Psoas muscle (tissue), 8 donors: Measurements from ENCODE around the gene LPCAT1. TPM values are rescaled to one million over a fixed set of nuclear protein-coding genes. Genes with fewer than 3 reads are reported as not detected.
"Not testable (repeated sequence)": the region's sequence is repeated elsewhere in the genome, so short reads cannot be mapped to it uniquely, and the experiment has no call there.

Experiments
- ATAC-seq, 4 donors: fragments of 200-7000 bp; cut with Tn5 transposase; one replicate each; pipeline ENCODE4 v1.9.1; 2020; ENCODE audit warnings: moderate library complexity in 3 of 4, mild to moderate bottlenecking in 2 of 4
- DNase-seq, 2 donors: peaks; one replicate each; pipeline ENCODE4 v3.0.0-alpha.2; 2020
- H3K27ac ChIP-seq: fragments of 200-600 bp; one replicate; pipeline ENCODE4 v1.8.0; 2022
- H3K27me3 ChIP-seq, 3 donors: fragments of 200-600 bp in 1 of 3; one replicate each; pipeline versions ENCODE4 v1.6.1 to v1.8.0; 2013 to 2022; ENCODE audit warnings: low read length in 2 of 3, mild to moderate bottlenecking in 2 of 3, moderate library complexity in 1 of 3; ENCODE audit not compliant: insufficient read depth in 3 of 3
- H3K36me3 ChIP-seq, 2 donors: fragments of 200-600 bp in 1 of 2; one replicate each; pipeline versions ENCODE4 v1.6.1 to v1.8.0; 2013 to 2022; ENCODE audit warnings: low read depth in 1 of 2, mild to moderate bottlenecking in 1 of 2, moderate library complexity in 1 of 2; ENCODE audit not compliant: insufficient read depth in 1 of 2
- H3K4me1 ChIP-seq: fragments of 200-600 bp; one replicate; pipeline ENCODE4 v1.8.0; 2022
- H3K4me3 ChIP-seq: fragments of 200-600 bp; one replicate; pipeline ENCODE4 v1.8.0; 2022; ENCODE audit warnings: mild to moderate bottlenecking
- H3K9me3 ChIP-seq: fragments of 200-600 bp; one replicate; pipeline ENCODE4 v1.8.0; 2022
- CTCF ChIP-seq: fragments of 200-600 bp; IDR thresholded peaks from one replicate; pipeline ENCODE4 v1.8.0; 2022; ENCODE audit warnings: antibody characterized with exemption
- WGBS, 3 donors: extraction: QIAGEN DNeasy Blood & Tissue Kit; methylation state at CpG; one replicate each; pipeline versions ENCODE4 v1.1.6 to v1.1.7; 2013; 5-methylcytosine and 5-hydroxymethylcytosine counted together
- intact Hi-C, 2 donors: fragments of 100-400 bp; cut with DNase I; formaldehyde crosslinking; loops; one replicate each; pipeline versions ENCODE4 v1.11.0 to v1.14.2; 2022
- long read RNA-seq, 2 donors: library from polyadenylated mRNA; unstranded; transcript quantifications; one replicate each; pipeline ENCODE4 v2.0.0, GENCODE V29; 2021
- polyA plus RNA-seq, 3 donors: library from polyadenylated mRNA; stranded (reverse); fragments of 200-250 nt; gene quantifications; one replicate each; pipeline ENCODE4 v1.2.3, GENCODE V29; 2013
- total RNA-seq, 4 donors: library from RNA; stranded (reverse); fragmentation: NEBNext Ultra II Directional in 2 of 4; extraction: Animal tissue kit (Norgen Biotek cat#: 25700) in 2 of 4; gene quantifications; one replicate each; pipeline versions ENCODE4 v1.2.1 to v1.2.4, GENCODE V29; 2021 to 2023
- donor health status: healthy with polysubstance abuse.
- donor health status: DM: no; HTN: no; CAD: no; lungs with moderate emphysema.
- donor health status: Bipolar disorder and iron deficiency.
- donor health status: healthy.
- donor health status: DM: yes; HTN: yes; CAD: no.
- donor health status: DM: no; HTN: no; CAD: no.
- donor health status: DM: no; HTN: no; CAD: no.
- donor health status: DM: yes; HTN: yes; CAD: no.

Gene LPCAT1
- total RNA-seq (1 to 10 TPM; 4.7 to 6.2 (median 6.1) TPM), polyA plus RNA-seq (1 to 10 TPM; 2.4 to 4.2 (median 3.4) TPM)
- long read RNA-seq, donor 1, partial matches to known transcripts = 2 of 8 reads
- long read RNA-seq, donor 1, other reads (novel, unspliced or antisense) = 3 of 8 reads
- long read RNA-seq, donor 2, transcript LPCAT1-201 (14 exons, 3,966 nt) = major isoform, 7 of 11 reads
- long read RNA-seq, donor 2, partial matches to known transcripts = 3 of 11 reads
- long read RNA-seq, donor 2, other reads (novel, unspliced or antisense) = 1 of 11 reads

GRCh38 chr5:1523793-1524480, at the start of gene LPCAT1:
LPCAT1 (minus strand) TSS chr5:1523960; CDS start chr5:1523844, 116 bp downstream.
- peak; percentile 88 to 97 (median 94) for ATAC-seq
- 2 to 5% (median 3%) methylated on average over 29 to 85 of the region's 85 CpGs for WGBS, 3 donors

GRCh38 chr5:1571875-1572274, 48.1 kb upstream of the LPCAT1 start:
- DNase-seq, ATAC-seq, H3K9me3 ChIP-seq, intact Hi-C loops, H3K27ac ChIP-seq, H3K4me3 ChIP-seq, H3K27me3 ChIP-seq: not testable (repeated sequence)
- peaks cover 15% of the 10 kb centered on the region for H3K4me1 ChIP-seq
- WGBS, 3 donors = 87 to 94% (median 89%) methylated on average over 7 of the region's 7 CpGs
- peaks cover 0 to 10% of the 10 kb centered on the region in 2 donors for H3K36me3 ChIP-seq

More at GRCh38 chr5:1523793-1524480, at the start of gene LPCAT1:
- H3K4me1 ChIP-seq = no peaks in the 10 kb centered on the region
- DNase-seq = peak; percentile 84 to 89
- no peaks in the 10 kb centered on the region for H3K36me3 ChIP-seq
- peak within 1 kb of the TSS; percentile 85 for H3K27ac ChIP-seq
- intact Hi-C loops = loop anchor here in 1 of 2 donors (10.0 kb wide), 1 partner anchor 179 kb away; the partner anchor contains the start of gene CLPTM1L
- peak within 1 kb of the TSS; percentile 87 for H3K4me3 ChIP-seq
- peaks cover 0 to 3% (median 0%) of the 10 kb centered on the region in 3 donors for H3K27me3 ChIP-seq
- TF ChIP-seq CTCF = peak; percentile 28
- H3K9me3 ChIP-seq = no peaks in the 10 kb centered on the region

- Histone ChIP-seq H3K27me3 (no peaks in the 10 kb centered on the region), H3K27ac (no peak overlapping the region), H3K4me3 (no peak overlapping the region), H3K36me3 (peaks cover 0 to 10% of the 10 kb centered on the region in 2 donors), H3K4me1 (peaks cover 23% of the 10 kb centered on the region), H3K9me3 (no peaks in the 10 kb centered on the region)
- 98 to 99% (median 99%) methylated on average over 10 of the region's 10 CpGs for WGBS, 3 donors
- intact Hi-C loops = no loop called here
- ATAC-seq = no peak
- no peak for TF ChIP-seq CTCF
- no peak for DNase-seq
These were observed 47.2 kb upstream of the LPCAT1 start for GRCh38 chr5:1570975-1571374.

GRCh38 chr5:1568201-1568979, 44.6 kb upstream of the LPCAT1 start:
- no peak for TF ChIP-seq CTCF
- Histone ChIP-seq H3K36me3 (peaks cover 0 to 10% of the 10 kb centered on the region in 2 donors), H3K9me3 (no peaks in the 10 kb centered on the region), H3K4me3 (no peak overlapping the region), H3K27ac (peak overlapping the region; percentile 78), H3K4me1 (peaks cover 31% of the 10 kb centered on the region), H3K27me3 (peaks cover 0 to 3% (median 0%) of the 10 kb centered on the region in 3 donors)
- DNase-seq (no peak), ATAC-seq (peak in 3 of 4 donors; percentile 61 to 73 (median 70))
- intact Hi-C loops = no loop called here
- WGBS, 3 donors = 32 to 50% (median 42%) methylated on average over 12 of the region's 12 CpGs

GRCh38 chr5:1567527-1568200, 43.9 kb upstream of the LPCAT1 start:
- H3K27me3 ChIP-seq, H3K9me3 ChIP-seq, H3K36me3 ChIP-seq, ATAC-seq, intact Hi-C loops, H3K4me3 ChIP-seq, DNase-seq: not testable (repeated sequence)
- peak overlapping the region; percentile 78 for H3K27ac ChIP-seq
- peaks cover 31% of the 10 kb centered on the region for H3K4me1 ChIP-seq
- 86 to 96% (median 93%) methylated on average over 16 of the region's 16 CpGs for WGBS, 3 donors
